Tibial artery (tissue), 4 donors: Measurements from ENCODE around the gene HDDC3.

Source experiments
- DNase-seq, 2 donors: peaks; one replicate each; pipeline ENCODE4 v3.0.0-alpha.2; 2019
- H3K27ac ChIP-seq, 2 donors: fragments of 200-600 bp; sonication (generic) in 1 of 2; 1 replicate in 1 of 2; 2 replicates in 1 of 2; pipeline ENCODE4 v1.5.1; 2018 to 2019; ENCODE audit warnings: mild to moderate bottlenecking in 1 of 2
- H3K27me3 ChIP-seq, 2 donors: fragments of 200-600 bp; sonication (generic) in 1 of 2; one replicate each; pipeline versions ENCODE4 v1.5.1 to v1.6.0; 2016 to 2019
- H3K36me3 ChIP-seq, 3 donors: fragments of 200-600 bp; sonication (generic) in 2 of 3; one replicate each; pipeline ENCODE4 v1.5.1; 2016 to 2019; ENCODE audit warnings: mild to moderate bottlenecking in 2 of 3
- H3K4me1 ChIP-seq, 4 donors: fragments of 200-600 bp; sonication (generic) in 2 of 4; 1 replicate in 3 of 4; 2 replicates in 1 of 4; pipeline ENCODE4 v1.5.1; 2016 to 2019
- H3K4me3 ChIP-seq, 2 donors: fragments of 200-600 bp; sonication (generic) in 1 of 2; 1 replicate in 1 of 2; 2 replicates in 1 of 2; pipeline ENCODE4 v1.5.1; 2018 to 2019; ENCODE audit warnings: mild to moderate bottlenecking in 2 of 2
- H3K9me3 ChIP-seq, 3 donors: fragments of 200-600 bp; sonication (generic) in 1 of 3; one replicate each; pipeline ENCODE4 v1.5.1; 2016 to 2019
- CTCF ChIP-seq, 2 experiments: fragments of 200-600 bp in 1 of 2; fragments of 450-650 bp in 1 of 2; IDR thresholded peaks; one replicate each; pipeline ENCODE4 v1.5.1; 2017 to 2019; ENCODE audit warnings: antibody characterized with exemption in 2 of 2, mild to moderate bottlenecking in 1 of 2, moderate library complexity in 1 of 2
- intact Hi-C: fragments of 100-400 bp; cut with DNase I; formaldehyde crosslinking; loops from one replicate; pipeline ENCODE4 v1.15.0; 2023; ENCODE audit warnings: low total_unique reads

The HDDC3 gene

DNA sequence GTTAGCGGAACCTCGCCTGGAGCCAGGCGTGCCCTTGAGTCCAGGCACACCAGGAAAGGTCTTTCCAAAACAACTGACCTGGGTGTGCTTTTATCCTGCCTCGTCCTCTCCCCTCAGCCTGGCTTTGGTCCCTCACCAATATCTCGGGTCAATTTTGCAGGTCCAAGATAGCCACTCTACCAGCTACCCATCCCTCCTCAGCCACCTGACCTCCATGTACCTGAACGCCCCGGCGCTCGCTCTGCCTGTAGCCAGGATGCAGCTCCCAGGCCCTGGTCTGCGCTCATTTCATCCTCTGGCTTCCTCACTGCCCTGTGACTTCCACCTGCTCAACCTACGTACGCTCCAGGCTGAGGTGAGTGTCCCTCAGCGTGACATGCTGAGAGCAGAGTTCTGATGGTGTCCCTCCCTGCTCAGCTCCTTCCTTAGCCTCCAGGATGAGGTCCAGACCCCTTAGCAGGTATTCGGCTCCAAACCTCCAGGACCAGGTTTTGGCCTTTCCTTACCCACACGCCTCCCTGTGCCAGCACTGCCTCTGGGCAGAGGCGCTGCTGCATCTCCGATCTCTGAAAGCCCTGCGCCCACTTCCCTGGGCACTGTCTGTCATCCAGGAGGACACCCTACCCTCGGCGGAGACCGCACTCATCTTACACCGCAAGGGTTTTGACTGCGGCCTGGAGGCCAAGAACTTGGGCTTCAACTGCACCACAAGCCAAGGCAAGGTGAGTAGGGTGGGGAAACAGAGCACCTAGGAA, 14.1 kb downstream of the HDDC3 start:
- intact Hi-C loops, result no loop called here
- Histone ChIP-seq H3K27ac (no peak overlapping the region), H3K36me3 (peaks cover 78 to 85% (median 81%) of the 10 kb centered on the region in 3 donors), H3K4me3 (no peak overlapping the region), H3K27me3 (no peaks in the 10 kb centered on the region), H3K9me3 (no peaks in the 10 kb centered on the region), H3K4me1 (no peaks in the 10 kb centered on the region)
- no peak for DNase-seq
- TF ChIP-seq CTCF (IDR thresholded peaks at IDR 0.05), result no peak

DNA sequence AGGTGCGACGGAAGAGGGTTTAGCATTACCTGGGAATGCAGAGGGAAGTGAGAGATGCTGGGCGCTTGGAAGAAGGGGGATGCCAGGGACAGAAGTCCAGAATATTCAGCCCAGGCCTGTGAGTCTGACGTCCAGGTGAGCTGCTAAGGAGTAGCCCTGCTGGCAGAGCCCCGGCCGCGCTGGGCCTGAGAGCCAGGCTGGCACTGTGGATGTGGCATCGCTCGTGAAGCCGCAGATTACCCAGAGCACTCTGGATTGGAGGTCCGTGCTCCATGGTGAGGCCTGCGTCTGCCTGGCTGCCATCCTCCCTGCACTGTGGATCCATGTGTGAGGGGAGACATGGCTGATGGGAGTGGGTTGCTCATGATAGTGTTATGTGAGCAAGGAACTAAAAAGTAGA, 14.8 kb downstream of the HDDC3 start:
- H3K27ac ChIP-seq, result no peak overlapping the region
- no peak for DNase-seq
- no peak overlapping the region for H3K4me3 ChIP-seq
- no peaks in the 10 kb centered on the region for H3K9me3 ChIP-seq
- intact Hi-C loops, result no loop called here
- no peaks in the 10 kb centered on the region for H3K27me3 ChIP-seq
- no peak for TF ChIP-seq CTCF (IDR thresholded peaks at IDR 0.05)
- H3K4me1 ChIP-seq, result no peaks in the 10 kb centered on the region
- H3K36me3 ChIP-seq, result peaks cover 84 to 91% (median 88%) of the 10 kb centered on the region in 3 donors

- no peak for DNase-seq
- Histone ChIP-seq H3K36me3 (peaks cover 95 to 100% (median 99%) of the 10 kb centered on the region in 3 donors), H3K4me3 (no peak overlapping the region), H3K27me3 (no peaks in the 10 kb centered on the region), H3K27ac (no peak overlapping the region), H3K9me3 (no peaks in the 10 kb centered on the region), H3K4me1 (no peaks in the 10 kb centered on the region)
- intact Hi-C loops, result no loop called here
- TF ChIP-seq CTCF (IDR thresholded peaks at IDR 0.05), result no peak
Observed at GRCh38 chr15:90916461-90916860, 15.9 kb downstream of the HDDC3 start.

DNA sequence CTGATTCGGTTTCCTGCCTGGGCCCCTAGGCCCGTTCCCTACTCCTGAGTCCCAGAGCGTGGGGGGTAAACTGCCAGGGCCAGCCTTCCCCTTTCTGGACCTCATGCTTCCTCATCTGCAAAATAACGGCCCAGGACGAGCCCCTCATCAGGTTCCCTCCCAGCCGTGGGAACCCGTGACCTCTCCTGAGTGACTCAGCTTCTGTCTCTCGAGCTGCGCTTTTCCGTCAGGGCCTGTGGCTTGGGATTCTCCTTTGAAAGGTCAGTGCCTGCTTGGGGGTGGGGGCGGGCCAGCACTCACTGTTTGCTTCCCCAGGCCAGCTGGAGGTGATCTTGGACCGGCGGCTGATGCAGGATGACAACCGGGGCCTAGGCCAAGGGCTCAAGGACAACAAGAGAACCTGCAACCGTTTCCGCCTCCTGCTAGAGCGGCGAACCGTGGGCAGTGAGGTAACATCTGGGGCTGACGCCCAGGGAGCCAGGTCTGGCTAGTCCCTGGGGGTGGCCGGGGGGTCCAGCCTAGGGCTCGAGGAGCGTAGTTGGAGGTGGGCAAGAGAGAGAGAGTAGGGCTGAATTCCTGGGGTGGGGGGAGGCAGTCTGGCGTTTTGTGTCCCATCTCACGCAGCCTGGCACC, 16.4 kb downstream of the HDDC3 start:
- no peaks in the 10 kb centered on the region for H3K9me3 ChIP-seq
- intact Hi-C loops, result no loop called here
- DNase-seq, result peak in 1 of 2 donors; percentile 43
- no peaks in the 10 kb centered on the region for H3K27me3 ChIP-seq
- peaks cover 98 to 100% (median 100%) of the 10 kb centered on the region in 3 donors for H3K36me3 ChIP-seq
- H3K27ac ChIP-seq, result no peak overlapping the region
- H3K4me3 ChIP-seq, result no peak overlapping the region
- H3K4me1 ChIP-seq, result no peaks in the 10 kb centered on the region
- no peak for TF ChIP-seq CTCF (IDR thresholded peaks at IDR 0.05)

- no peak for DNase-seq
Observed at GRCh38 chr15:90915216-90915807, 17.0 kb downstream of the HDDC3 start.

More at GRCh38 chr15:90915216-90915807, 17.0 kb downstream of the HDDC3 start:
- intact Hi-C loops, result no loop called here
- no peak overlapping the region for H3K27ac ChIP-seq
- no peaks in the 10 kb centered on the region for H3K9me3 ChIP-seq
- peaks cover 98 to 100% (median 100%) of the 10 kb centered on the region in 3 donors for H3K36me3 ChIP-seq
- H3K4me1 ChIP-seq, result no peaks in the 10 kb centered on the region
- no peak for TF ChIP-seq CTCF (IDR thresholded peaks at IDR 0.05)
- no peaks in the 10 kb centered on the region for H3K27me3 ChIP-seq
- H3K4me3 ChIP-seq, result no peak overlapping the region
